Esophagus muscularis mucosa (tissue), 4 donors: ENCODE results near the gene PIK3IP1. TPM values are rescaled to one million over a fixed set of nuclear protein-coding genes. Genes with fewer than 3 reads are reported as not detected.

Experiments used
- DNase-seq: peaks from one replicate; pipeline ENCODE4 v3.0.0-alpha.2; 2017; ENCODE audit errors: extremely low spot score
- H3K27ac ChIP-seq, 4 donors: fragments of 200-600 bp; sonication (generic); replicated peaks in 1 of 4; 1 replicate in 3 of 4; 2 replicates in 1 of 4; pipeline ENCODE4 v1.5.1; 2016 to 2019; ENCODE audit warnings: mild to moderate bottlenecking in 1 of 4
- H3K27me3 ChIP-seq, 4 donors: fragments of 200-600 bp; sonication (generic); one replicate each; pipeline versions ENCODE4 v1.5.1 to v1.6.0; 2016 to 2019
- H3K36me3 ChIP-seq, 4 donors: fragments of 200-600 bp; sonication (generic); one replicate each; pipeline ENCODE4 v1.5.1; 2016 to 2019
- H3K4me1 ChIP-seq, 4 donors: fragments of 200-600 bp; sonication (generic); one replicate each; pipeline ENCODE4 v1.5.1; 2016 to 2019
- H3K4me3 ChIP-seq, 4 donors: fragments of 200-600 bp; sonication (generic); 1 replicate in 2 of 4; 2 replicates in 2 of 4; pipeline ENCODE4 v1.5.1; 2016 to 2019; ENCODE audit warnings: mild to moderate bottlenecking in 4 of 4, moderate library complexity in 1 of 4
- H3K9me3 ChIP-seq, 4 donors: fragments of 200-600 bp; sonication (generic); 1 replicate in 3 of 4; 2 replicates in 1 of 4; pipeline ENCODE4 v1.5.1; 2016 to 2019
- CTCF ChIP-seq, 3 experiments: fragments of 200-600 bp in 2 of 3; fragments of 450-650 bp in 1 of 3; sonication (generic) in 2 of 3; IDR thresholded peaks; one replicate each; pipeline ENCODE4 v1.5.1; 2017 to 2019; ENCODE audit warnings: antibody characterized with exemption in 3 of 3, mild to moderate bottlenecking in 2 of 3, moderate library complexity in 1 of 3
- EP300 ChIP-seq: sonication (generic); formaldehyde crosslinking; IDR thresholded peaks from one replicate; pipeline ENCODE4 v1.6.1; 2017; ENCODE audit warnings: antibody characterized with exemption
- POLR2A ChIP-seq: fragments of 450-650 bp; IDR thresholded peaks from one replicate; pipeline ENCODE4 v1.6.1; 2017; ENCODE audit warnings: antibody characterized with exemption, moderate library complexity, mild to moderate bottlenecking, low read depth
- POLR2AphosphoS5 ChIP-seq, 2 donors: sonication (generic); formaldehyde crosslinking; IDR thresholded peaks; one replicate each; pipeline ENCODE4 v1.6.1; 2017; ENCODE audit warnings: antibody characterized with exemption in 2 of 2
- WGBS: methylation state at CpG from one replicate; pipeline ENCODE4 v1.1.5; 2018; 5-methylcytosine and 5-hydroxymethylcytosine counted together
- intact Hi-C: fragments of 100-400 bp; cut with DNase I; formaldehyde crosslinking; loops from one replicate; pipeline ENCODE4 v1.15.1; 2023
- total RNA-seq, 4 donors: library from RNA; depleted of rRNA; stranded (reverse); fragments of >200 nt; gene quantifications; one replicate each; pipeline versions ENCODE4 v1.1.0 to v1.2.1, GENCODE V29; 2016

The PIK3IP1 gene
- total RNA-seq, 4 donors from 2014 or later: 34.5 to 49.1 (median 39.8) TPM

GRCh38 chr22:31313366-31314147 is 21.3 kb upstream of the PIK3IP1 start:
- WGBS: 30% methylated on average over 6 of the region's 6 CpGs
- DNase-seq: peak; percentile 94
- peak; percentile 58 to 82 for TF ChIP-seq POLR2AphosphoS5 (IDR thresholded peaks at IDR 0.05)
- TF ChIP-seq CTCF (IDR thresholded peaks at IDR 0.05): peak; percentile 85 to 90 (median 90)
- no peak for TF ChIP-seq POLR2A
- no peak for TF ChIP-seq EP300
- Histone ChIP-seq H3K27me3 (no peaks in the 10 kb centered on the region), H3K27ac (peak overlapping the region; percentile 19 to 65 (median 46)), H3K36me3 (no peaks in the 10 kb centered on the region), H3K4me3 (no peak overlapping the region), H3K4me1 (peaks cover 4 to 11% (median 10%) of the 10 kb centered on the region in 4 donors), H3K9me3 (peaks cover 0 to 10% (median 0%) of the 10 kb centered on the region in 4 donors)
- intact Hi-C loops: no loop called here

- Histone ChIP-seq H3K27ac (no peak overlapping the region), H3K36me3 (no peaks in the 10 kb centered on the region), H3K9me3 (no peaks in the 10 kb centered on the region), H3K4me3 (no peak overlapping the region), H3K4me1 (peaks cover 0 to 4% (median 4%) of the 10 kb centered on the region in 4 donors), H3K27me3 (no peaks in the 10 kb centered on the region)
- intact Hi-C loops: no loop called here
- TF ChIP-seq CTCF (IDR thresholded peaks at IDR 0.05) (no peak), EP300 (no peak), POLR2AphosphoS5 (IDR thresholded peaks at IDR 0.05) (no peak), POLR2A (no peak)
- no peak for DNase-seq
Observed at GRCh38 chr22:31308181-31308580, 15.9 kb upstream of the PIK3IP1 start.

- no peaks in the 10 kb centered on the region for H3K36me3 ChIP-seq
- 96% methylated on average over 3 of the region's 3 CpGs for WGBS
- no peaks in the 10 kb centered on the region for H3K9me3 ChIP-seq
- H3K27ac ChIP-seq: no peak overlapping the region
- DNase-seq: no peak
- H3K27me3 ChIP-seq: no peaks in the 10 kb centered on the region
- peaks cover 0 to 4% (median 0%) of the 10 kb centered on the region in 4 donors for H3K4me1 ChIP-seq
- H3K4me3 ChIP-seq: no peak overlapping the region
- TF ChIP-seq POLR2AphosphoS5 (IDR thresholded peaks at IDR 0.05): no peak
- TF ChIP-seq POLR2A: no peak
- no peak for TF ChIP-seq CTCF (IDR thresholded peaks at IDR 0.05)
- no peak for TF ChIP-seq EP300
- intact Hi-C loops: no loop called here
Observed at GRCh38 chr22:31305194-31305593, 12.9 kb upstream of the PIK3IP1 start.

- intact Hi-C loops: no loop called here
- no peak for DNase-seq
- no peaks in the 10 kb centered on the region for H3K9me3 ChIP-seq
- no peaks in the 10 kb centered on the region for H3K36me3 ChIP-seq
- H3K4me1 ChIP-seq: peaks cover 0 to 8% (median 0%) of the 10 kb centered on the region in 4 donors
- TF ChIP-seq POLR2A (no peak), CTCF (IDR thresholded peaks at IDR 0.05) (no peak), POLR2AphosphoS5 (IDR thresholded peaks at IDR 0.05) (no peak), EP300 (no peak)
- H3K27me3 ChIP-seq: no peaks in the 10 kb centered on the region
- no peak overlapping the region for H3K27ac ChIP-seq
- no peak overlapping the region for H3K4me3 ChIP-seq
- 92% methylated on average over 3 of the region's 3 CpGs for WGBS
Observed at GRCh38 chr22:31302537-31302936, 10.2 kb upstream of the PIK3IP1 start.
